IPS-NIHi7 (cell line): ENCODE measurements around the gene MOV10.
"Not testable (repeated sequence)": the region's sequence is repeated elsewhere in the genome, so short reads cannot be mapped to it uniquely, and the experiment has no call there.

ENCODE experiments used
- DNase-seq: peaks from one replicate; pipeline ENCODE4 v3.0.0; 2012; ENCODE audit warnings: mixed read lengths; ENCODE audit errors: extremely low spot score

MOV10 gene

GRCh38 chr1:112713466-112714312 is 39.2 kb downstream of the MOV10 start:
- DNase-seq, result no peak

- DNase-seq, result no peak
Measured at GRCh38 chr1:112714313-112715263, 40.1 kb downstream of the MOV10 start.

GRCh38 chr1:112715264-112716053 is 41.0 kb downstream of the MOV10 start, which contains the start of gene PPM1J:
PPM1J (minus strand) TSS chr1:112715332; CDS start chr1:112715301, 31 bp downstream.
- DNase-seq, result peak; percentile 97

GRCh38 chr1:112716133-112716720 is 41.8 kb downstream of the MOV10 start:
- DNase-seq, result peak; percentile 83

GRCh38 chr1:112717263-112717873 is 42.9 kb downstream of the MOV10 start:
- DNase-seq, result no peak

GRCh38 chr1:112718691-112719418 is 44.4 kb downstream of the MOV10 start:
- peak; percentile 76 for DNase-seq

GRCh38 chr1:112719706-112720105 is 45.2 kb downstream of the MOV10 start:
- no peak for DNase-seq

GRCh38 chr1:112720800-112721199 is 46.3 kb downstream of the MOV10 start:
- DNase-seq, result no peak

GRCh38 chr1:112721294-112721693 is 46.8 kb downstream of the MOV10 start:
- DNase-seq, result not testable (repeated sequence)

GRCh38 chr1:112721966-112722524 is 47.6 kb downstream of the MOV10 start:
- no peak for DNase-seq

GRCh38 chr1:112722601-112723510 is 48.4 kb downstream of the MOV10 start:
- DNase-seq, result peak; percentile 51

- no peak for DNase-seq
Measured at GRCh38 chr1:112723511-112723839, 49.0 kb downstream of the MOV10 start.

- DNase-seq, result not testable (repeated sequence)
Measured at GRCh38 chr1:112724240-112724639, 49.8 kb downstream of the MOV10 start.

GRCh38 chr1:112727716-112728115 is 53.3 kb downstream of the MOV10 start:
- DNase-seq, result no peak

- not testable (repeated sequence) for DNase-seq
Measured at GRCh38 chr1:112728306-112728971, 54.0 kb downstream of the MOV10 start.

GRCh38 chr1:112729011-112729410 is 54.6 kb downstream of the MOV10 start:
- not testable (repeated sequence) for DNase-seq

- no peak for DNase-seq
Measured at GRCh38 chr1:112729909-112730308, 55.5 kb downstream of the MOV10 start.

GRCh38 chr1:112731451-112731850 is 57.0 kb downstream of the MOV10 start:
- no peak for DNase-seq
